Activated gamma-delta T cell treated with anti-CD3 and anti-CD28 coated beads, Interleukin-2, amount 50 U/mL, for 16 hours (primary cell): ENCODE results near the gene CDK5RAP2.

ENCODE experiments used
- DNase-seq: peaks from one replicate; pipeline ENCODE4 v3.0.0-alpha.2; 2020; ENCODE audit warnings: low read depth

CDK5RAP2 gene

GRCh38 chr9:120399940-120400339 lies 180.0 kb downstream of the CDK5RAP2 start:
- DNase-seq, result no peak

DNA sequence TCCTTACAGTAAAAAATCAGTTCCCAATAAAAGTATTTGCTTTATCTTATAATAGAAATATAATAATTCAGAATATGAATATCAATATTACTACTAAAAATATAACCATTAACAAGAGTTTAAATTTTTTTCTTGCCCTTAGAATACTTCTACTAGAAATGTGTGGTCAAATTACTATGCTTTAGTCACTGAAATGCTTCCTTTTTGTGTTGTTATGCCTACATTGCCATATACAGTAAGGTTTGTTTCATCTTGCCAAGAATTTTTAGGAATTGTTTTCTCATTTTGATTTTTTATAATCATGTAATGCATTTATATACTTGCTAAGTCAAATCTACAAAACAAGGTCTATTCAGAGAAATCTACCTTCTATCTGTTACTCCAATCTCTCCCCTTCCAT lies 181.7 kb downstream of the CDK5RAP2 start:
- no peak for DNase-seq

DNA sequence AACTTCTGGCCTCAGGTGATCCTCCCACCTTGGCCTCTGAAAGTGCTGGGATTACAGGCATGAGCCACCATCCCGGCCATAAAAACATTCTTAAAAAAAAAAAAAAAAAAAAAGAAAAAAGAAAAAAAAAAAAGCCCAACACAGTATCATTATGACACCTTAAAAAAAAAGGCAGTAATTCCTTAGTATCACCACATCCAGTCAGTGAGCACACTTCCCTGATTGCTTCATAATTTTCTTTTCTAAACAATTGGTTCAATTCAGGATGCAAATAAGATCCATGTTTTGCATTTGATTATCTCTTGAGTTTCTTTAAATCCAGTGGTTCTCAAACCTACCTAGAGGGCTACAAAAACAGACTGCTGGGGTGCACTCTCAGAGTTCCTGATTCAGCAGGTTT lies 182.5 kb downstream of the CDK5RAP2 start:
- DNase-seq, result no peak

GRCh38 chr9:120396931-120397330 lies 183.0 kb downstream of the CDK5RAP2 start:
- no peak for DNase-seq

DNA sequence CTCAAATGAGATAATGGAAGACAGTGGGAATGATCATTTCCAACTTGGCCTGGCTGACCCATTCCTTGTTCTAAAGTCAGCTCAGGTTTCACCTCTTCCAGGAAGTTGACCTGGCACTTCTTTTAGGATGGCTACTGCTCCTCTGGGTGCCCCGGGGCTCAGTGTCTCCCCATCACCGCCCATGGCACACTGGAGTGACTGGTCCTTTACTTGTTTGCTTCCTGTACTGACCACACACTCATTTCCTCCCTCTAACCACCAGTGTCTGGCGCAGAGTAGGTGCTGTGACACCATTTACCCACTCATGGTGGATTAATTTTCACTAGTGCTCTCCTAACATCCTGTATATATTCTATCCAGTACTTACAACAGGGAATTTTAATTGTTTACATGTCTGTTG lies 183.5 kb downstream of the CDK5RAP2 start:
- no peak for DNase-seq

DNA sequence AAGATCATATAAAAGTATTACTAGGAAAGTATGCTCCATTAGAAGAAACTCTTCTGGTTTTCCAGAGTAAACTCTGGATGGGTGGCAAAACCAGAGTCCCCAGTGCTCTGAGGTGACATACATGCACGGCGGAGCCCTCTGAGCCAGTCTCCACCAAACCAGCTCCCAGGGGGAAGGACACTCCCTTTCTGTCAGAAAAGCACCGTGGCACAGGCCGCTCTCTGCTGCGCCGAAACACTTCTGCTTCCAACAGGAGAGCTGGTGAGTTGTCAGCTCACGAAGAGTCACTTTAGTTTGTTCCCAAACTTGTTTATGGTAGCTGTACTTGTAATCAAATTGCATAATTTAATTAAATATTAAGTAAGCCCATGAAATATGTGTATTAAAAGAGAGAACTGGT lies 184.6 kb downstream of the CDK5RAP2 start:
- no peak for DNase-seq

GRCh38 chr9:120394058-120394669 lies 185.8 kb downstream of the CDK5RAP2 start:
- no peak for DNase-seq

GRCh38 chr9:120393386-120394057 lies 186.4 kb downstream of the CDK5RAP2 start:
- DNase-seq, result no peak

- no peak for DNase-seq
Measured at GRCh38 chr9:120392711-120393110, 187.3 kb downstream of the CDK5RAP2 start.

DNA sequence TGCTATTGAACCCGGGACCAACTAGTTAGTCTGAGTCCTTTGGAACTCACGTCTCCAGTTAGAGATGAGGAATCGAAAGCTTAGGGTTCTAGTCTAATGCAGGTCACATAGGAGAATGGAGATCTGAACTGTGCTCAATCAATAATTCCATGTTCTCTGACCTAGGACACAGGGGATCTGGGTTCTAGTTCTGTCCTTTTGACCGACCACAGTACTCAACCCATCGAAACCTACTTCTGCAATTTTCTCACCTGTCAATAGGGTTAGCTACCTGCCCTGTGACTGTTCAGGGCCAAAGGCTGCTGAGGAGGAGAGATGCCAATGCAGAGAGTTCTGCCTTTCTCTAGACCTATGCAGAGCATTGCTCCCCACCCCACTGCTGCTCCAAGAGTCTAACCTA lies 187.7 kb downstream of the CDK5RAP2 start:
- no peak for DNase-seq

DNA sequence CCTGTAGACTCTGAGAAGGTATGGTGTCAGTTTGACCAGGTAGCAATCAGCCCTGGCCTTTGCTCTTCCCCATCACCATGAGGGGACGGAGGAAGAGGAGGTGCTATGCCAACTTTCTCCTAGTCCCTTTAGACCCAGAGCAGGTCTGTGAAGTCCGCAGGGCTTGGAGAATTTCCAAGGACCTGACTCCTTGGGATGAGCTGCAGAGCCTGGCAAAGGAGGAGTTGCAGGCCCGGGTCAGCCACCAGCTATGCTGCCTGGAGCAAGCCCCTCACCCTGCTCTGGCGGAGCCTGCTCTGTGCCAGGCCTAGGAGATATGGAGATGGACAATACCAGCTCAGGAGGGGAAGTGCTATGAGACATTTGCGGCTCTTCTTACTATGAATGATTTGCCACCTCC lies 188.3 kb downstream of the CDK5RAP2 start:
- no peak for DNase-seq

DNA sequence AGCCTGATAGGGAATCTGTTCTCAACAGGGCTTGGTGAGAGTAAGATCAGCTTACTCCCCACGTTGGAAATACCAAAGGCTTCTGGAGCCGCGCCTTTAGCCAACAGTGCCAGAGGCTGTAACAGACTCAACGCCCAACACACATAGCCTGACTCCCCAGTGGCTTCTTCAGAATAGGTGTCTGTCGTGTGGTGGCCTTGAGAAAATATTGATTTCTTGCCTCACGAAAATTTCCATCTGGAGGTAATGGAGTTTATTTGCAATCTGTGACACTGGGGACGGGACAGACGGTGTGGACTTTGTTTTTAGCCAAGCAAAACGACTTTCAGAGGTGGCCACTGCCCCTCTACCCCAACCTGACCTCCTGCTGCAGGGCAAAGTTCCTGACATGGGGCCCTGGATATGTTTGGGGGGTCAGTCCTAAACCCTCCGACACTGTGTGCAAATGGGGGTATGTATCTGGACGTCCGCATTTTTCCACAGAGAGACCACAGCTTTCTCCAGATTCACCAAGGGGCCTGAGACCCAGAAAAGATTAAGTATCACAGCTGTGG lies 189.3 kb downstream of the CDK5RAP2 start:
- no peak for DNase-seq

DNA sequence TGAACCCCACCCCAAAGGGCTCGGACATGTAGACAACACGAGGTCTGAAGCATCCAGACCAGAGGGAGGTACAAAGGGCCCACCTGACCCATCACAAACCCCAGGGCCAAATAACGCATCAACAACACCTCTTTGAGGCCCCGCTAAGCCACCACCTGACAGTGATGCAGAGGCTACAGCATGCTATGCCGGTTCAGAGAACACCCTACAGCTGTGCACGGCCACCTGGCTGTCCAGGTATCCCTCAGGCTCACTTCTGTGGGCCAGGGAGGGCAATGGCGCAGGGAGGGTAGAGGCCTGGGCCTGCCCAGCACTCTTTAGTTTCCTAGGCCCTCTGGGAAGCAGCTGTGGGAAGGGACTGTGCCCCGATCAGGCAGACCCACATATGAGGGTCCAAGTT lies 190.1 kb downstream of the CDK5RAP2 start:
- no peak for DNase-seq

GRCh38 chr9:120389300-120389699 lies 190.7 kb downstream of the CDK5RAP2 start:
- DNase-seq, result no peak

- DNase-seq, result no peak
Measured at GRCh38 chr9:120388003-120388855, 191.7 kb downstream of the CDK5RAP2 start.

GRCh38 chr9:120387257-120388002 lies 192.5 kb downstream of the CDK5RAP2 start:
- no peak for DNase-seq

GRCh38 chr9:120386390-120387131 lies 193.4 kb downstream of the CDK5RAP2 start:
- no peak for DNase-seq

DNA sequence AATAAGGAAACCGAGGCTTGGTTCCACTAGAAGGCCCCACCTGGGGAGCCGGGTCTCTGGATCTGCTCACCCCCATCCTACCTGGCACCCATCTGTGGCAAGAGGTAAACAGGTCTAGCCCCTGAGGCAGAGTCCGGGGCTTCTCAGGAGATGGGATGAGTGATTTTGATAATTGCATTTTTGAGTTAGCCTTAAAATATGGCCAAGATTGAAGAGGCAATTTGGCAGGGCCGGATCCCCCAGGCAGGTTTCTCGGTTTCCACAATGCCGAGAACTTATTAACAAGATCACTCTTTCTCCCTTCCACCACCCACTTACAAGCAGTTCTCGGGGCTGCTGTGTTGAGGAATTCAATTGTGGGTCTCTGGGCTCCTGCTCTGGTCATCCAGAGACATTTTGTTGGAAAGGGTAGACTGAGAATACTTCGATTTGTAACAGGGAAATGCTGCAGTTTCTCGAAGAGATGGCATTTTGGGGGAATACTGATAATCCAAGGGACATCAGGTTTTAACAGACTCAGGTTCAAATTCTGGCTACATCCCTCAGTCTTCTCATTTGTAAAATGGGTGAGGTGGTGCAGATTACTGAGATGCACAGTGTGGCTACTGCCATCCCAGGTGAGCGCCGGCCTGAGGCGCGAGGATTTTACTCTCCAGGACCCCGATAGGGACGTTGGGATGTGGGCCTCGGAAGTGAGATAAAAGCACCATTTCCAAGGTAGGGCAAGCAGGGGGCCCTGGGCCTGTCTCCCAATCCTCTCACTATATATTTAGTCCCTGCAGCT lies 194.2 kb downstream of the CDK5RAP2 start:
- DNase-seq, result no peak

DNA sequence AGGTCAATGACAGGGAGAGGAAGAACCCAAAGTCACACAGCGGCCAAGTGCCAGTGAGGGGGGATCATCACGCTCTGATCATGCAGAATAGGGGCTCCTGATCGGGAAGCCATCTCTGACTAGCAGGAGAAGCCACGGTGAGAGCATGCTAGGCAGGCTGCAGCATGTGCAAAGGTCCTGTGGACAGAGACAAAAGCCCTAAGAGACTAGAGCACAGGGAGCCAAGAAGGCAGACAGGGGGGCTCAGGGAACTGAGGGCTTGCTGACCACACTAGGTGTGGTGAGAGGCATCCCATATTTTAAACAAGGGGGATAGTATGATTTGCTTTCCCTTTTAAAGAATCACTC lies 195.1 kb downstream of the CDK5RAP2 start:
- no peak for DNase-seq
